Thyroid gland (tissue), 4 donors: ENCODE results near the gene OBP2B. TPM values are rescaled to one million over a fixed set of nuclear protein-coding genes. Genes with fewer than 3 reads are reported as not detected.

Source experiments
- DNase-seq, 2 donors: peaks; one replicate each; pipeline ENCODE4 v3.0.0-alpha.2; 2019
- H3K27ac ChIP-seq, 3 donors: fragments of 200-600 bp; sonication (generic); 1 replicate in 2 of 3; 2 replicates in 1 of 3; pipeline ENCODE4 v1.5.1; 2016 to 2019; ENCODE audit warnings: mild to moderate bottlenecking in 1 of 3, moderate library complexity in 1 of 3
- H3K27me3 ChIP-seq: fragments of 200-600 bp; sonication (generic); one replicate; pipeline ENCODE4 v1.5.1; 2019
- H3K36me3 ChIP-seq, 2 donors: fragments of 200-600 bp; sonication (generic); one replicate each; pipeline ENCODE4 v1.5.1; 2016 to 2019
- H3K4me1 ChIP-seq, 2 donors: fragments of 200-600 bp; sonication (generic); one replicate each; pipeline ENCODE4 v1.5.1; 2017 to 2019
- H3K4me3 ChIP-seq, 3 donors: fragments of 200-600 bp; sonication (generic); replicated peaks in 1 of 3; 1 replicate in 2 of 3; 2 replicates in 1 of 3; pipeline ENCODE4 v1.5.1; 2016; ENCODE audit warnings: mild to moderate bottlenecking in 1 of 3
- H3K9me3 ChIP-seq: fragments of 200-600 bp; sonication (generic); one replicate; pipeline ENCODE4 v1.5.1; 2017
- CTCF ChIP-seq, 6 experiments: fragments of 200-600 bp in 3 of 6; fragments of 450-650 bp in 3 of 6; sonication (generic) in 3 of 6; IDR thresholded peaks; one replicate each; pipeline ENCODE4 v1.5.1; 2016 to 2019; ENCODE audit warnings: antibody characterized with exemption in 6 of 6, mild to moderate bottlenecking in 2 of 6, inconsistent platforms in 1 of 6, moderate library complexity in 1 of 6
- POLR2A ChIP-seq, 2 donors: fragments of 450-650 bp; IDR thresholded peaks; one replicate each; pipeline ENCODE4 v1.6.1; 2017; ENCODE audit warnings: antibody characterized with exemption in 2 of 2, mild to moderate bottlenecking in 2 of 2, moderate library complexity in 1 of 2
- WGBS, 2 donors: methylation state at CpG; one replicate each; pipeline ENCODE4 v1.1.5; 2017; 5-methylcytosine and 5-hydroxymethylcytosine counted together
- intact Hi-C: fragments of 100-400 bp; cut with DNase I; formaldehyde crosslinking; loops from one replicate; pipeline ENCODE4 v1.15.1; 2023
- total RNA-seq, 4 donors: library from RNA; depleted of rRNA; stranded (reverse); fragments of >200 nt; gene quantifications; one replicate each; pipeline ENCODE4 v1.2.3, GENCODE V29; 2016

The OBP2B gene
- total RNA-seq, 4 donors from 2014 or later: not detected

DNA sequence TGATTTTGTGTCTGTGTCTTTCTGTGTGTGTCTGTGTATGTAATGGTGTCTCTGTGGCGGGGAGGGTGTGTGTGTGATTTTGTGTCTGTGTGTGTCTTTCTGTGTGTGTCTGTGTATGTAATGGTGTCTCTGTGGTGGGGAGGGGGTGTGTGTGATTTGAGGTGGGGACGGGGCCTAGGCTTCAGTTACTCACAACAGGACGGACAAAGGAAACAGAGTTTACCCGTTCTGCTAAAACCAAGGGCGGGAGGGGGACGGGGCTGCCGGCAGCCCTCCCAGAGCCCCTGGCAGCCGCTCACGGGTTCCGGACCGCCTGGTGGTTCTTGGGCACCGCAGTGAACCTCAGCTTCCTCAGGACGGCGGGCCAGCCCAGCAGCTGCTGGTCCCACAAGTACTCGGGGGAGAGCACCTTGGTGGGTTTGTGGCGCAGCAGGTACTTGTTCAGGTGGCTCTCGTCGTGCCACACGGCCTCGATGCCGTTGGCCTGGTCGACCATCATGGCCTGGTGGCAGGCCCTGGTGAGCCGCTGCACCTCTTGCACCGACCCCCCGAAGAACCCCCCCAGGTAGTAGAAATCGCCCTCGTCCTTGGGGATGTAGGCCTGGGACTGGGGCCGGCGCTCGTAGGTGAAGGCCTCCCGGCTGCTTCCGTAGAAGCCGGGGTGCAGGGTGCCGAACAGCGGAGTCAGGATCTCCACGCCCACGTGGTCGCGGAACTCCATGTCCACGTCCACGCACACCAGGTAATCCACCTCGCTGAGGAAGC, 46.5 kb upstream of the OBP2B start:
- 96 to 97% methylated on average over 34 to 40 of the region's 42 CpGs for WGBS, 2 donors
- DNase-seq: no peak
- peak overlapping the region in 1 of 3 donors; percentile 5 for H3K27ac ChIP-seq

GRCh38 chr9:133254471-133254870, 45.4 kb upstream of the OBP2B start:
- peak overlapping the region in 2 of 3 donors; percentile 96 to 99 for H3K27ac ChIP-seq
- DNase-seq: no peak
- intact Hi-C loops: no loop called here
- no peaks in the 10 kb centered on the region for H3K36me3 ChIP-seq
- no peak overlapping the region for H3K4me3 ChIP-seq
- no peaks in the 10 kb centered on the region for H3K27me3 ChIP-seq
- peaks cover 67 to 86% of the 10 kb centered on the region in 2 donors for H3K4me1 ChIP-seq
- no peaks in the 10 kb centered on the region for H3K9me3 ChIP-seq
- 90 to 94% methylated on average over 4 to 5 of the region's 5 CpGs for WGBS, 2 donors
- TF ChIP-seq POLR2A (IDR thresholded peaks at IDR 0.05): no peak
- no peak for TF ChIP-seq CTCF (IDR thresholded peaks at IDR 0.05)

More for the DNA sequence above, 46.5 kb upstream of the OBP2B start:
- intact Hi-C loops: loop anchor here (5.0 kb wide), 1 partner anchor 68 kb away; no protein-coding TSS in a partner anchor
- Histone ChIP-seq H3K4me1 (peaks cover 60 to 76% of the 10 kb centered on the region in 2 donors), H3K36me3 (no peaks in the 10 kb centered on the region), H3K4me3 (no peak overlapping the region), H3K27me3 (no peaks in the 10 kb centered on the region), H3K9me3 (no peaks in the 10 kb centered on the region)
- TF ChIP-seq CTCF (IDR thresholded peaks at IDR 0.05) (no peak), POLR2A (IDR thresholded peaks at IDR 0.05) (no peak)

DNA sequence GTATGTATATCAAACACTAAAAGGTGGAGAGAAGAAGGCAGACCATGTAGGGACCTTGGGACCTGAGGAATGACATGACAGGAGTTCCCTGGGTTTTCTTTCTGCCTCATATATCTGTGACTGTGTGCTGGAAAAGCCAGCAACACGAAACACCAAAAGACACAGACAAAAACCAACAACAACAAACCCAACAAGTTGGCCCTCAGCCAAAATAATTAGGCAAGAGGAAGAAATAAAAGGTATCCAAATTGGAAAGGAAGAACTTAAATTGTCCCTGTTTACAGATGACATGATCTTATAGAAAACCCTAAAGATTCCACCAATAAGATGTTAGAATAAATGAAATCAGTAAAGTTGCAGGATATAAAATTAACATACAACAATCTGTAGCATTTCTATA, 44.2 kb upstream of the OBP2B start:
- Histone ChIP-seq H3K27ac (peak overlapping the region; percentile 96 to 99 (median 96)), H3K36me3 (no peaks in the 10 kb centered on the region), H3K4me1 (peaks cover 64 to 85% of the 10 kb centered on the region in 2 donors), H3K27me3 (no peaks in the 10 kb centered on the region), H3K4me3 (no peak overlapping the region), H3K9me3 (no peaks in the 10 kb centered on the region)
- TF ChIP-seq POLR2A (IDR thresholded peaks at IDR 0.05) (no peak), CTCF (IDR thresholded peaks at IDR 0.05) (no peak)
- WGBS, 2 donors: 24 to 41% methylated on average over 1 of the region's 1 CpG
- no peak for DNase-seq
- intact Hi-C loops: no loop called here

DNA sequence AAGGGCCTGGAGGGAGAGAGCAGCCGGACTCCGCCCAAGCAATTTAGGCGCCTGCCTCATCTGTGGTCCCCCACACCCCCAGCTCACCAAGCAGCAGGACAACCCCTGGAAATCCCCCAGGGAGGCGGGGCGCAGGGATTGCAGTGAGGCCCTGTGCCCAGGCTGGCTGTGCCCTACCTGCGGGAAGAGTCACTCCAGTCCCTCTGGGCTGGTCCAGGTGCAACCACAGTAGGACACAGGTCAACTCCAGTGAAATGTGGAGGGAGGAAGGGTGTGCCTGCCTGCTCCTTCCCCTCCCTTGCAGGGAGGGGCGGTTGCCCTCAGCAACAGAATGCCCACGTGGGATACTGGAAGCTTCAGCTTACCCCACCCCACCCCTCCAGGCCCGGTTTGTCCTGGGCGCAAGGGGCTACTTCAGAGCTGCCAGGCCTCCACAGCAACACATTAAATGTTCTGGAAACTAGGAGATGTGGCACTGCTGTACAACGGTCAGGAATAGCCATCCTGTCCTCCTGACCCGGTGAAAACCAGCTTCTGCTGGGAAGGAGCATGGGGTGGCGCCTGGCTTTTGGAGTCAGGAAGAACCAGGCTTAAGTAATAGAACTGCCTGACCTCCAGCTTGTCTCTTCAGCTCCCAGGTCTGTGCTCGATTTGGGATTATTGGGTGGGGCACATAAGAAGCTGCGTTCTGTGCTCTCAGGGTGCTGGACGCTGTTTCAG, 43.4 kb upstream of the OBP2B start:
- no peaks in the 10 kb centered on the region for H3K9me3 ChIP-seq
- H3K4me1 ChIP-seq: peaks cover 56 to 77% of the 10 kb centered on the region in 2 donors
- peak overlapping the region; percentile 96 to 99 (median 96) for H3K27ac ChIP-seq
- DNase-seq: peak; percentile 86 to 92
- TF ChIP-seq CTCF (IDR thresholded peaks at IDR 0.05): peak in 2 of 6 experiments; percentile 3 to 17
- TF ChIP-seq POLR2A (IDR thresholded peaks at IDR 0.05): peak in 1 of 2 donors; percentile 61
- WGBS, 2 donors: 41 to 44% methylated on average over 12 to 15 of the region's 16 CpGs
- H3K36me3 ChIP-seq: no peaks in the 10 kb centered on the region
- H3K4me3 ChIP-seq: peak overlapping the region in 1 of 3 donors; percentile 6
- intact Hi-C loops: no loop called here
- no peaks in the 10 kb centered on the region for H3K27me3 ChIP-seq
